Mucosa of stomach (tissue), 1 donor: ENCODE measurements around the gene FRMPD3.
"Not testable (repeated sequence)": the region's sequence is repeated elsewhere in the genome, so short reads cannot be mapped to it uniquely, and the experiment has no call there.

Experiments
- H3K27me3 ChIP-seq: one replicate; pipeline ENCODE4 v1.7.0; 2013; ENCODE audit warnings: mild to moderate bottlenecking, low read length; ENCODE audit not compliant: control insufficient read depth, insufficient read depth
- H3K36me3 ChIP-seq: one replicate; pipeline ENCODE4 v1.7.0; 2013; ENCODE audit warnings: low read length; ENCODE audit not compliant: control insufficient read depth, insufficient read depth
- H3K4me1 ChIP-seq: one replicate; pipeline ENCODE4 v1.7.0; 2013; ENCODE audit warnings: mild to moderate bottlenecking, low read length; ENCODE audit not compliant: control insufficient read depth, insufficient read depth
- H3K4me3 ChIP-seq: one replicate; pipeline ENCODE4 v1.7.0; 2013; ENCODE audit warnings: low read length
- H3K9ac ChIP-seq: one replicate; pipeline ENCODE4 v1.7.0; 2013; ENCODE audit warnings: mild to moderate bottlenecking, low read length, moderate library complexity
- H3K9me3 ChIP-seq: one replicate; pipeline ENCODE4 v1.7.0; 2013; ENCODE audit warnings: mild to moderate bottlenecking, low read length, moderate library complexity; ENCODE audit not compliant: control insufficient read depth
- donor health status: Pancreatic carcinoma.

The FRMPD3 gene

GRCh38 chrX:107451731-107452130 lies 2.3 kb downstream of the FRMPD3 start:
- Histone ChIP-seq H3K36me3 (no peaks in the 10 kb centered on the region), H3K9me3 (no peaks in the 10 kb centered on the region), H3K9ac (no peak overlapping the region), H3K27me3 (peaks cover 34% of the 10 kb centered on the region), H3K4me1 (no peaks in the 10 kb centered on the region), H3K4me3 (no peak overlapping the region)

GRCh38 chrX:107452581-107452980 lies 3.1 kb downstream of the FRMPD3 start:
- Histone ChIP-seq H3K4me3 (no peak overlapping the region), H3K9ac (no peak overlapping the region), H3K27me3 (peaks cover 33% of the 10 kb centered on the region), H3K9me3 (no peaks in the 10 kb centered on the region), H3K36me3 (no peaks in the 10 kb centered on the region), H3K4me1 (no peaks in the 10 kb centered on the region)

DNA sequence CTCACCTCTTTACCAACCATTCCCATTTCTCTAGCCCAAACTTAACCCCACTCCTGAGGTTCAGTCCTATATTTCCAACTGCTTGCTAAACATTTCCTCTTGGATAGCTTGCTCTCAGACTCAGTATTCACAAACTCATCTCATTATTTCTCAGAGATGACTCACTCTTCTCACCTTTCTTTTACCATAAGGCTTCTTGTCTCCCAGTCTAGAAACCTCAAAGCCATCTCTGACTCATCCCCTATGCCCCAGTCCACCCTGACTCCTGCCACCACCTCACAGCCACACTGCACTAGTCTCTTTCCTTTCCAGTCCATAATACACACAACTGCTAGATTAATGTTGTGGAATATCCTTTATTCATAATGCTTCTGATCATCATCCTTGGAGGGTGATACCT lies 4.8 kb downstream of the FRMPD3 start:
- Histone ChIP-seq H3K36me3 (no peaks in the 10 kb centered on the region), H3K4me3 (no peak overlapping the region), H3K4me1 (no peaks in the 10 kb centered on the region), H3K9ac (no peak overlapping the region), H3K27me3 (peaks cover 17% of the 10 kb centered on the region), H3K9me3 (no peaks in the 10 kb centered on the region)

DNA sequence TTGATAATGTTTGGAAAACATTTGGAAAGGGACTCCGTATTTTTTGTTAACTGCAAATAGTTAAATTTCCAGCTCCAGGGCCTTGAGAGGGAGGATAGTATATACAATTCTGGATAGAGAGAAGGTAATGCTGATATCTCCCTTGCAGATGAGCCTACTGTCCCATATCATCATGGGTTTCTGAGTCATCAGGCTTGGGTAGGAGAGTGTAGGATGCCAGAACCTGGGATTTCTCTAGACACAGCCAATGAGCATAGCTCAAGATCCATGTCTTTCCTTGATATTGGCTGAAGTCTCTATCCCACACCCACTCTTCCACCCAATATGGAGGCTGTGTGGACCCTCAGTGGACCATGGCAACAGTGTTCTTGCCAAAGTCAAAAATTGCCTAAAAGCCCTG lies 7.8 kb downstream of the FRMPD3 start:
- no peak overlapping the region for H3K4me3 ChIP-seq
- H3K4me1 ChIP-seq = no peaks in the 10 kb centered on the region
- no peaks in the 10 kb centered on the region for H3K36me3 ChIP-seq
- H3K9ac ChIP-seq = no peak overlapping the region
- no peaks in the 10 kb centered on the region for H3K9me3 ChIP-seq
- peaks cover 2% of the 10 kb centered on the region for H3K27me3 ChIP-seq

DNA sequence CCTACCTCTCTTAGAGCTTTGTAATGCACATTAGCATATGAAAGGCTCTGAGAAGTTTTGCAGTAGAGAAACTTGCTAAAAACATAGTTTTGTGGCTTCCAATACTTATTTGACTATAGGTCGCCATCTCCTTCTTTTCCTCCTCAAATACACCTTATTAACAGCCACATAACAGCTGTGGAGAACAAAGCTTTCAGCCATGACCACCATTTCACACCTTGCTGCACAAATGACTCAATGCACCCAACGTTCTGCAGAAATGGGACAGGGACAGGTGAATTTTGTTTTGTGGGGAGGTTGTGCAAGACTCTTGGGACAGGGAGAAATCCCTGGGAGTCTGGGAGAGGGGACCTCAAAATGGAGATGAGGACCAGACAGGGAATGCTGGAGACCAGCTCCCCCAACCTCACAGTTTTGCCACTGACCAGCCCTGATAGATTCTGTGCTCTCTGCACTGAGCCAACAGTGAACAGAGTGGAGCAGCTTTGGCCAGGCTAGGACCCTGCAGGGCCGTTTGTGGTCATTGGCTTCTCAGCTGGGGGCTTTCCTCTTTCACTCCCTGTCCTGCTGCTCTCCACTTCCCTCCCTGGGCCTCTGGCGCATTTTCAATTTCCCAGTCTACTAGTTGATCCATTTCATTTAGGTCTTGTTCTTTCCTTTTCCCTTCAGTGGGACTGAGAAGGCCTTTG lies 16.6 kb downstream of the FRMPD3 start:
- no peaks in the 10 kb centered on the region for H3K9me3 ChIP-seq
- no peaks in the 10 kb centered on the region for H3K4me1 ChIP-seq
- no peak overlapping the region for H3K4me3 ChIP-seq
- no peaks in the 10 kb centered on the region for H3K27me3 ChIP-seq
- no peaks in the 10 kb centered on the region for H3K36me3 ChIP-seq
- H3K9ac ChIP-seq = no peak overlapping the region

DNA sequence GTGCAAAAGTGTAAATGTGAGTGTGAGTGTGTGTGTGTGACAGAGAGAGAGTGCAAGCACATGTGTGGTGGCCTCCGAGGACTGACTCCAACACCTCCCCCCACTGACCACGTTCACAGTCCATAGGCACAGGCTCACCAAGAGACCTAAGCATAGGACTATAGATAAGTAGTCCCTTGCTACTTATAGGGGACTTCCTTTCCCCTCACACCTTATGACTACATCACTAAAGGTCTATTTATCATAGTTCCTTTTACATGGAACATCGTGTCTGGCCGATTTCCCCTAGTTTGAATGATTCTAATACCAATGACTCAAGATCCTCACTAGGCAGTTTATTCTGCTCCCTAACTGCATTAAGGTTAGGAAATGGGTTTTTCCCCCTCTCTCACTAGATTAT lies 17.8 kb downstream of the FRMPD3 start:
- Histone ChIP-seq H3K9ac (no peak overlapping the region), H3K9me3 (no peaks in the 10 kb centered on the region), H3K27me3 (no peaks in the 10 kb centered on the region), H3K36me3 (no peaks in the 10 kb centered on the region), H3K4me3 (no peak overlapping the region), H3K4me1 (no peaks in the 10 kb centered on the region)

DNA sequence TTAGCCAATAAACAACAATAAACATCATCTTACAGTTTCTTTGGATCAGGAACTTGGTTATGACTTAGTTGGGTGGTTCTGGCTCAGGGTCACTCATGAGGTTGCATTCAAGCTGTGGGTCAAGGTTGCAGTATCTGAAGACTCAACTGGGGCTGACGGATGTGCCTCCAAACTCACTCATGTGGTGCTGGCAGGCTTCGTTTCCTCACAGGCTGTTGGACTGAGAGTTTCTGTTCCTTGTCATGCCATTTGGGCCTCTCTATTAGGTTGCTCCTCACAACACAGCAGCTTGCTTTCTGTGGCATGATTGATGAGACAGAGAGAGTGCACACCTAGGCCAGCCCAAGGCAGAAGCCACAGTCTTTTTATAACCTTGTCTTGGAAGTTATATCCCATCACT lies 20.7 kb downstream of the FRMPD3 start:
- H3K4me3 ChIP-seq = no peak overlapping the region
- H3K27me3 ChIP-seq = no peaks in the 10 kb centered on the region
- no peaks in the 10 kb centered on the region for H3K36me3 ChIP-seq
- no peak overlapping the region for H3K9ac ChIP-seq
- H3K4me1 ChIP-seq = no peaks in the 10 kb centered on the region
- H3K9me3 ChIP-seq = no peaks in the 10 kb centered on the region

DNA sequence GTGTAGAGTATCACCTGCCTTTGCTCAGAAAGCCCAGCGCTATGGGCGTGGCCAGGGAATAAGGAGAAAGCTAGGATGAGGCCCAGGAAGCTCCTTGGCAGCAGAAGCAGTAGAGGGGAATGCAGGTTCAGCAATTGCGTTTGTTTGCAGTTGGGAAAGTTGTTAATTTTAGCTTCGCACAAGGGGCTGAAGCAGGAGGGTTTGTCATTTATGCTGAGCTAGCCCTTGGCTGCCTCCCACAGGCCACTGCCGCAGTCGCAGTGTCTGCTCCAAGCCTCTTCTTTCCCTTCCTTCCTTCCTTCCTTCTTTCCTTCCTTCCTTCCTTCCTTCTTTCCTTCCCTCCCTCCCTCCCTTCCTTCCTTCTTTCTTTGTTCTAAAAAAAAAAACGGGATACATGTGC lies 21.5 kb downstream of the FRMPD3 start:
- Histone ChIP-seq H3K4me1 (no peaks in the 10 kb centered on the region), H3K36me3 (no peaks in the 10 kb centered on the region), H3K4me3 (no peak overlapping the region), H3K9me3 (no peaks in the 10 kb centered on the region), H3K9ac (no peak overlapping the region), H3K27me3 (no peaks in the 10 kb centered on the region)

DNA sequence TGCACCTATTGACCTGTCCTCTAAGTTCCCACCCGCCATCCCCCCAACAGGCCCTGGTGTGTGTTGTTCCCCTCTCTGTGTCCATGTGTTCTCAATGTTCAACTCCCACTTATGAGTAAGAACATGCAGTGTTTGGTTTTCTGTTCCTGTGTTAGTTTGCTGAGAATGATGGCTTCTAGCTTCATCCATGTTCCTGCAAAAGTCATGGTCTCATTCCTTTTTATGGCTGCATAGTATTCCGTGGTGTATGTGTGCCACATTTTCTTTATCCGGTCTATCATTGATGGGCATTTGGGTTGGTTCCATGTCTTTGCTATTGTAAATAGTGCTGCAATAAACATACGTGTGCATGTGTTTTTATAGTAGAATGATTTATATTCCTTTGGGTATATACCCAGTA lies 22.0 kb downstream of the FRMPD3 start:
- not testable (repeated sequence) for H3K4me1 ChIP-seq, H3K27me3 ChIP-seq, H3K36me3 ChIP-seq, H3K4me3 ChIP-seq, H3K9me3 ChIP-seq, H3K9ac ChIP-seq

DNA sequence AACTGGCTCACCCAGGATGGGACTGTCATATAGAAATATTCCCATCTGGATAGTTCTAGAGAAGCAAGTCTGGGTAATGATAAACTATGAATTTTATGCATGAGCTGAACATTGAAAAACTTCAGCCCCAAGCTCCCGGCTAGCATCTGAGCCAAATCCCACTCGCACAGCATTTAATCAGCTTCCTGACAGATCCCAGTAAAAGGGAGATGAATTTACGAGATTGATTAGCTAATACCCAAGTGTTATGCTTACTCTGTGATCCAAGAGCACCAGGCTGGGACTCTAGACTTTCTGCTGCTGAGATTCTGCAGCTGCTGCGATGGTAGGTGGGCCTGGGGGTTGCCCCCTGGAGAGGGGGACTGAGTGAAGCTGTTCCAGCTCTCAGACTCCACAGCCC lies 28.0 kb downstream of the FRMPD3 start:
- Histone ChIP-seq H3K4me1 (no peaks in the 10 kb centered on the region), H3K36me3 (no peaks in the 10 kb centered on the region), H3K9ac (no peak overlapping the region), H3K27me3 (no peaks in the 10 kb centered on the region), H3K4me3 (no peak overlapping the region), H3K9me3 (no peaks in the 10 kb centered on the region)

DNA sequence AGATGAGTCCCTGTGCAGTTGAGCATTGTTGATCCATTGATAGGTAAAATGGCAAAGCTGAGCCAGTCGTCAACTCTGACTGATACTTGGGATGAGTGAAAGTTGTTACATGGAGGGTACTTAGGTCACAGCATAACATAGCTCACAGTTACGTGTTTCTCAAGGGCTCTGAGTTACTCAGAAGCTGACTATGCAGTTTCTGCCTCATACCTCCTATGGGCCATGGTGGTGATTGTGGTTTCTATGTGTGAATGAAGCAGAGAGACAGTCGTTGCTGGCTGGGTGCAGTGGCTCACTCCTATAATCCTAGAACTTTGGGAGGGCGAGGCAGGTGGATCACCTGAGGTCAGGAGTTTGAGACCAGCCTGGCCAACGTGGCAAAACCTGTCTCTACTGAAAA lies 30.8 kb downstream of the FRMPD3 start:
- no peaks in the 10 kb centered on the region for H3K9me3 ChIP-seq

GRCh38 chrX:107482046-107482445 lies 32.6 kb downstream of the FRMPD3 start:
- Histone ChIP-seq H3K27me3 (no peaks in the 10 kb centered on the region), H3K9ac (no peak overlapping the region)

More for the DNA sequence above, 30.8 kb downstream of the FRMPD3 start:
- Histone ChIP-seq H3K4me1 (no peaks in the 10 kb centered on the region), H3K9ac (no peak overlapping the region), H3K27me3 (no peaks in the 10 kb centered on the region), H3K36me3 (no peaks in the 10 kb centered on the region), H3K4me3 (no peak overlapping the region)

More at GRCh38 chrX:107482046-107482445, 32.6 kb downstream of the FRMPD3 start:
- Histone ChIP-seq H3K36me3 (no peaks in the 10 kb centered on the region), H3K4me1 (no peaks in the 10 kb centered on the region), H3K9me3 (no peaks in the 10 kb centered on the region), H3K4me3 (no peak overlapping the region)
